WTC11 (cell line): ENCODE measurements around the gene ZNF526.
A peak's percentile ranks its signal among the peaks of the same experiment; 100 is the strongest.

ENCODE experiments used
- ATF6 ChIP-seq: sonication (generic); formaldehyde crosslinking; IDR thresholded peaks from 2 replicates; pipeline ENCODE4 v1.8.1; 2023; ENCODE audit warnings: mild to moderate bottlenecking, missing genetic modification reagents
- CREB1 ChIP-seq: sonication (generic); formaldehyde crosslinking; IDR thresholded peaks from 2 replicates; pipeline ENCODE4 v1.8.0; 2023; ENCODE audit warnings: mild to moderate bottlenecking, missing genetic modification reagents
- CTCF ChIP-seq: fragments of 200-600 bp; IDR thresholded peaks from 2 replicates; pipeline ENCODE4 v1.8.0; 2022; ENCODE audit warnings: antibody characterized with exemption
- FOXK1 ChIP-seq: sonication (generic); formaldehyde crosslinking; IDR thresholded peaks from 2 replicates; pipeline ENCODE4 v1.8.0; 2022; ENCODE audit warnings: mild to moderate bottlenecking, moderate library complexity, missing genetic modification reagents
- FOXP4 ChIP-seq: sonication (generic); formaldehyde crosslinking; IDR thresholded peaks from 2 replicates; pipeline ENCODE4 v1.8.0; 2022; ENCODE audit warnings: mild to moderate bottlenecking, missing genetic modification reagents
- GABPB1 ChIP-seq: sonication (generic); formaldehyde crosslinking; IDR thresholded peaks from 2 replicates; pipeline ENCODE4 v1.8.1; 2023; ENCODE audit warnings: mild to moderate bottlenecking, missing genetic modification reagents
- GRHL2 ChIP-seq: fragments of 250-450 bp; sonication (Bioruptor Pico); IDR thresholded peaks from 2 replicates; pipeline ENCODE4 v1.8.0; 2022; ENCODE audit warnings: mild to moderate bottlenecking, moderate library complexity; ENCODE audit not compliant: insufficient replicate concordance, severe bottlenecking
- NR3C1 ChIP-seq: sonication (generic); formaldehyde crosslinking; conservative IDR thresholded peaks from 2 replicates; pipeline ENCODE4 v1.8.1; 2023; ENCODE audit warnings: low read depth, mild to moderate bottlenecking, missing genetic modification reagents
- ZNF317 ChIP-seq: sonication (generic); formaldehyde crosslinking; IDR thresholded peaks from 2 replicates; pipeline ENCODE4 v1.8.1; 2023; ENCODE audit warnings: low read depth, mild to moderate bottlenecking, moderate library complexity, missing genetic modification reagents, borderline replicate concordance

DNA sequence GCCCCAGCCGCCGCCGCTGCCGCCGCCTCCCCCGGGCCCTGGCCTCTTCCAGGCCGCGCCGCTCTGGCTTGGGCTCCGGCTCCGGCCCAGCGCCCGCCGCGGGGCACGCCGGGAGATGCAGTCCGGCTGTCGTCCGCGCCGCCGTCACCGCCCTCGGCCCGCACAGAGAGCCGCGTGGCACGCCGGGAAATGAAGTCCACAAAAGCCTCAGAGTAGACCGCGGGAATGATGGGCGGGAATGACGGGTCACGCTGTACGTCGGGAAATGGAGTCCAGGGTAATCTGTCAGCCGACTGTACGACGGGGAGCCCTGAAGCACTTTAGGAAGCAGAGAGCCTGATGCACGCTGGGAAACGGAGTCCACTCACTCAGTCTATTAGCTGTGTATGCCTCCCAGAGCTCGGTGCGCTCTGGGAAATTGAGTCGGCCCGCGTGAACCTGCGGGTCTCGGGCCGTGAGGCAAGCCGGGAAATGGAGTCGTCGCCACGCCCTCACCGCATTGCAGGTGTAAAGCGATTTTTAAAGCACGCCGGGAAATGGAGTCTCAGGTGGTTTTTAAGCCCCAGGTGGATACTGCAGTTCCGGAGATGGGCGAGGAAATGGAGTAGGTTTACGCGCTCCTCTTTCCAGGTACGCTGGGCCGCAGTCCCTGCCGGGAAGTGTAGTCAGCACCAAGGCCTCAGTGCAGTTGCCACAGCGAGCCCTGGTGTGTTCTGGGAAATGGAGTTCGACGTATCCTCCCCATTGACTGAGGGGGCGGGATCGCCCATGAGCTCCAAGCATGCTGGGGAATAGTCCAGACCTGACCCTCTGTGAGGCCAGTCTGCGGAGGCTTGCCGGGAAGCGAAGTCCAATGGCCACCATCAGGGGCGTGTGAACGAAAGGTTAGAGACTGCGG is 22.6 kb downstream of the ZNF526 start, which contains the start of gene GSK3A:
- TF ChIP-seq ZNF317 (CRISPR knock-in tag) (no peak), GABPB1 (CRISPR knock-in tag) (peak; percentile 81), CTCF (no peak), FOXK1 (CRISPR knock-in tag) (peak; percentile 48; the same call in 1 of the 2 replicates), ATF6 (CRISPR knock-in tag) (no peak), FOXP4 (CRISPR knock-in tag) (no peak), CREB1 (CRISPR knock-in tag) (no peak), NR3C1 (CRISPR knock-in tag) (no peak), GRHL2 (no peak)
